HepG2 (cell line): ENCODE measurements around the gene UBALD1. TPM values are rescaled to one million over a fixed set of nuclear protein-coding genes. Genes with fewer than 3 reads are reported as not detected.

Source experiments
- AGO2 ChIP-seq: fragments of 200-400 bp; formaldehyde crosslinking; optimal IDR thresholded peaks from 2 replicates; pipeline ENCODE3; 2017; ENCODE audit warnings: mild to moderate bottlenecking, low read depth, low read length, moderate library complexity
- CAMTA2 ChIP-seq: sonication (generic); formaldehyde crosslinking; IDR thresholded peaks from 2 replicates; pipeline ENCODE4 v1.4.0; 2020; ENCODE audit warnings: mild to moderate bottlenecking, missing genetic modification reagents, borderline replicate concordance
- CREB3 ChIP-seq: sonication (generic); formaldehyde crosslinking; IDR thresholded peaks from 2 replicates; pipeline ENCODE4 v1.5.0; 2020; ENCODE audit warnings: missing genetic modification reagents
- HOMEZ ChIP-seq: IDR thresholded peaks from 2 replicates; pipeline ENCODE4 v1.6.1; 2016; ENCODE audit warnings: low read depth
- POLR2AphosphoS2 ChIP-seq: IDR thresholded peaks from 2 replicates; pipeline ENCODE4 v1.6.1; 2011; ENCODE audit warnings: low read depth, low read length, improper control_type of control experiment
- SOX13 ChIP-seq, 3 experiments: fragments of 450-650 bp in 1 of 3; sonication (generic) in 1 of 3; formaldehyde crosslinking in 1 of 3; IDR thresholded peaks in 2 of 3; conservative IDR thresholded peaks in 1 of 3; 2 replicates each; pipeline versions ENCODE4 v1.5.0 to v1.6.1; 2016 to 2020; ENCODE audit warnings: antibody characterized with exemption in 1 of 3, mild to moderate bottlenecking in 1 of 3, missing compliant biosample characterization in 1 of 3, missing genetic modification reagents in 1 of 3, moderate library complexity in 1 of 3
- THAP11 ChIP-seq: IDR thresholded peaks from 2 replicates; pipeline ENCODE4 v1.6.1; 2016; ENCODE audit warnings: missing biosample characterization, missing genetic modification reagents
- TMF1 ChIP-seq: sonication (generic); formaldehyde crosslinking; IDR thresholded peaks from 2 replicates; pipeline ENCODE4 v1.8.1; 2022; ENCODE audit warnings: low read depth, missing genetic modification reagents
- ZBTB44 ChIP-seq: sonication (generic); formaldehyde crosslinking; IDR thresholded peaks from 2 replicates; pipeline ENCODE4 v1.4.0; 2020; ENCODE audit warnings: missing genetic modification reagents
- ZNF569 ChIP-seq: sonication (generic); formaldehyde crosslinking; IDR thresholded peaks from 2 replicates; pipeline ENCODE4 v1.5.0; 2020; ENCODE audit warnings: mild to moderate bottlenecking, missing genetic modification reagents, moderate library complexity, borderline replicate concordance
- ZNF609 ChIP-seq: sonication (generic); formaldehyde crosslinking; IDR thresholded peaks from 2 replicates; pipeline ENCODE4 v1.4.0; 2020; ENCODE audit warnings: mild to moderate bottlenecking, missing genetic modification reagents, borderline replicate concordance
- ZNF768 ChIP-seq: sonication (generic); formaldehyde crosslinking; IDR thresholded peaks from 2 replicates; pipeline ENCODE4 v1.4.0; 2020; ENCODE audit warnings: missing genetic modification reagents
- polyA plus RNA-seq, 8 experiments: library from polyadenylated mRNA; depleted of rRNA in 3 of 8; stranded (reverse) in 7 of 8; unstranded in 1 of 8; fragments of >200 nt; fragmentation: Illumina TruSeq in 4 of 8; extraction: Trizol in 4 of 8; gene quantifications; 2 replicates each; pipeline versions ENCODE4 v1.2.1 to v1.2.3, GENCODE V29; 2011 to 2016; ENCODE audit warnings: low read depth in 4 of 8, missing spikeins in 1 of 8, mixed read lengths in 1 of 8; ENCODE audit not compliant: insufficient read depth in 1 of 8
- total RNA-seq, 5 experiments: library from RNA; depleted of rRNA; stranded (reverse); fragments of >200 nt; fragmentation: Illumina TruSeq; extraction: Trizol; gene quantifications; 2 replicates each; pipeline ENCODE4 v1.2.3, GENCODE V29; 2016; ENCODE audit warnings: low read depth in 1 of 5
- TF ChIP-seq, protein P1 (sequence below): sonication (generic); formaldehyde crosslinking; IDR thresholded peaks from 2 replicates; pipeline ENCODE4 v1.4.0; 2020; ENCODE audit warnings: low read depth, missing genetic modification reagents
- TF ChIP-seq, protein P2 (sequence below): sonication (generic); formaldehyde crosslinking; IDR thresholded peaks from 2 replicates; pipeline ENCODE4 v1.8.1; 2023; ENCODE audit warnings: missing genetic modification reagents, mild to moderate bottlenecking, borderline replicate concordance

Gene UBALD1
- total and polyA plus RNA-seq, 2 of the 13 experiments (the other 11 are each of a cell fraction or from before 2014, with no cell fraction given) = 6.8 to 12.3 TPM

- TF ChIP-seq, protein P1, sequence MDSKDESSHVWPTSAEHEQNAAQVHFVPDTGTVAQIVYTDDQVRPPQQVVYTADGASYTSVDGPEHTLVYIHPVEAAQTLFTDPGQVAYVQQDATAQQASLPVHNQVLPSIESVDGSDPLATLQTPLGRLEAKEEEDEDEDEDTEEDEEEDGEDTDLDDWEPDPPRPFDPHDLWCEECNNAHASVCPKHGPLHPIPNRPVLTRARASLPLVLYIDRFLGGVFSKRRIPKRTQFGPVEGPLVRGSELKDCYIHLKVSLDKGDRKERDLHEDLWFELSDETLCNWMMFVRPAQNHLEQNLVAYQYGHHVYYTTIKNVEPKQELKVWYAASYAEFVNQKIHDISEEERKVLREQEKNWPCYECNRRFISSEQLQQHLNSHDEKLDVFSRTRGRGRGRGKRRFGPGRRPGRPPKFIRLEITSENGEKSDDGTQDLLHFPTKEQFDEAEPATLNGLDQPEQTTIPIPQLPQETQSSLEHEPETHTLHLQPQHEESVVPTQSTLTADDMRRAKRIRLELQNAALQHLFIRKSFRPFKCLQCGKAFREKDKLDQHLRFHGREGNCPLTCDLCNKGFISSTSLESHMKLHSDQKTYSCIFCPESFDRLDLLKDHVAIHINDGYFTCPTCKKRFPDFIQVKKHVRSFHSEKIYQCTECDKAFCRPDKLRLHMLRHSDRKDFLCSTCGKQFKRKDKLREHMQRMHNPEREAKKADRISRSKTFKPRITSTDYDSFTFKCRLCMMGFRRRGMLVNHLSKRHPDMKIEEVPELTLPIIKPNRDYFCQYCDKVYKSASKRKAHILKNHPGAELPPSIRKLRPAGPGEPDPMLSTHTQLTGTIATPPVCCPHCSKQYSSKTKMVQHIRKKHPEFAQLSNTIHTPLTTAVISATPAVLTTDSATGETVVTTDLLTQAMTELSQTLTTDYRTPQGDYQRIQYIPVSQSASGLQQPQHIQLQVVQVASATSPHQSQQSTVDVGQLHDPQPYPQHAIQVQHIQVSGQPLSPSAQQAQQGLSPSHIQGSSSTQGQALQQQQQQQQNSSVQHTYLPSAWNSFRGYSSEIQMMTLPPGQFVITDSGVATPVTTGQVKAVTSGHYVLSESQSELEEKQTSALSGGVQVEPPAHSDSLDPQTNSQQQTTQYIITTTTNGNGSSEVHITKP (CRISPR knock-in tag) = no peak
- 0 out of 2 replicates have a peak, but pooled peaks have one; percentile 83 for TF ChIP-seq CAMTA2
- TF ChIP-seq TMF1 = no peak
- no peak for TF ChIP-seq POLR2AphosphoS2
- no peak for TF ChIP-seq ZNF569 (CRISPR knock-in tag)
- TF ChIP-seq AGO2 = peak; percentile 83
- TF ChIP-seq SOX13 (IDR thresholded peaks at IDR 0.05) = no peak
- no peak for TF ChIP-seq SOX13 (CRISPR knock-in tag; conservative IDR thresholded peaks at IDR 0.05 in 1 of 2, IDR thresholded peaks at IDR 0.05 in 1 of 2)
- TF ChIP-seq ZNF609 (CRISPR knock-in tag) = no peak
- TF ChIP-seq CREB3 (CRISPR knock-in tag) = no peak
- no peak for TF ChIP-seq ZNF768 (CRISPR knock-in tag)
- no peak for TF ChIP-seq THAP11
- TF ChIP-seq HOMEZ (CRISPR knock-in tag) = no peak
- TF ChIP-seq, protein P2, sequence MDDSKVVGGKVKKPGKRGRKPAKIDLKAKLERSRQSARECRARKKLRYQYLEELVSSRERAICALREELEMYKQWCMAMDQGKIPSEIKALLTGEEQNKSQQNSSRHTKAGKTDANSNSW (CRISPR knock-in tag) = no peak
- no peak for TF ChIP-seq ZBTB44 (CRISPR knock-in tag)
Measured at GRCh38 chr16:4615384-4616046, 827 bp upstream of the UBALD1 start (continued).
